BJ (cell line): ENCODE results near the gene NKD2. TPM values are rescaled to one million over a fixed set of nuclear protein-coding genes. Genes with fewer than 3 reads are reported as not detected.
"Not testable (repeated sequence)": the region's sequence is repeated elsewhere in the genome, so short reads cannot be mapped to it uniquely, and the experiment has no call there.

ENCODE experiments used
- CTCF ChIA-PET: fragments of 350-600 bp; formaldehyde crosslinking; extraction: SDS; loops from one replicate; lab custom pipeline; 2021; ENCODE audit warnings: antibody characterized with exemption, inconsistent platforms; lab: Yijun Ruan, JAX
- POLR2A ChIA-PET: fragments of 300-600 bp; sonication (Branson Sonifier 250); formaldehyde crosslinking; extraction: SDS; loops from one replicate; lab custom pipeline; 2021; ENCODE audit warnings: antibody characterized with exemption; lab: Charles Lee
- DNase-seq: peaks from one replicate; pipeline ENCODE4 v3.0.0-alpha.2; 2011; ENCODE audit warnings: low read depth
- H3K27me3 ChIP-seq: 2 replicates; pipeline ENCODE4 v1.6.0; 2011; ENCODE audit warnings: low read length; ENCODE audit not compliant: control insufficient read depth, insufficient read depth
- H3K36me3 ChIP-seq: 2 replicates; pipeline ENCODE4 v1.5.1; 2011; ENCODE audit warnings: low read length; ENCODE audit not compliant: control insufficient read depth, insufficient read depth
- H3K4me3 ChIP-seq: 2 replicates; pipeline ENCODE4 v1.5.1; 2011; ENCODE audit warnings: low read depth, mild to moderate bottlenecking, control low read depth, low read length
- CTCF ChIP-seq: IDR thresholded peaks from 2 replicates; pipeline ENCODE4 v1.5.1; 2011; ENCODE audit warnings: low read depth, mild to moderate bottlenecking, control low read depth, inconsistent platforms, low read length, moderate library complexity; ENCODE audit not compliant: insufficient read depth
- polyA plus RNA-seq: library from polyadenylated mRNA; depleted of rRNA; stranded (reverse); fragments of >200 nt; gene quantifications from 2 replicates; pipeline ENCODE4 v1.2.3, GENCODE V29; 2011

Gene NKD2
- polyA plus RNA-seq, 1 experiment, result not detected

GRCh38 chr5:1081519-1081918, 72.9 kb downstream of the NKD2 start:
- no peak for DNase-seq
- ChIA-PET POLR2A (no interaction called here), CTCF (no interaction called here)

GRCh38 chr5:1083026-1083425, 74.4 kb downstream of the NKD2 start:
- CTCF ChIA-PET, H3K4me3 ChIP-seq, H3K36me3 ChIP-seq, DNase-seq, POLR2A ChIA-PET, H3K27me3 ChIP-seq: not testable (repeated sequence)

More at GRCh38 chr5:1081519-1081918, 72.9 kb downstream of the NKD2 start:
- no peak for TF ChIP-seq CTCF
- Histone ChIP-seq H3K36me3 (peaks cover 2% of the 10 kb centered on the region), H3K27me3 (no peaks in the 10 kb centered on the region), H3K4me3 (no peak overlapping the region)

- DNase-seq, result no peak
- TF ChIP-seq CTCF, result no peak
- Histone ChIP-seq H3K4me3 (no peak overlapping the region), H3K36me3 (peaks cover 4% of the 10 kb centered on the region), H3K27me3 (no peaks in the 10 kb centered on the region)
- ChIA-PET CTCF (no interaction called here), POLR2A (no interaction called here)
Observed at GRCh38 chr5:1083823-1084605, 75.4 kb downstream of the NKD2 start.

- Histone ChIP-seq H3K36me3 (peaks cover 4% of the 10 kb centered on the region), H3K27me3 (no peaks in the 10 kb centered on the region), H3K4me3 (no peak overlapping the region)
- no peak for TF ChIP-seq CTCF
- DNase-seq, result no peak
- ChIA-PET CTCF (no interaction called here), POLR2A (no interaction called here)
Observed at GRCh38 chr5:1085391-1085790, 76.8 kb downstream of the NKD2 start.

GRCh38 chr5:1086137-1086536, 77.5 kb downstream of the NKD2 start:
- TF ChIP-seq CTCF, result no peak
- CTCF ChIA-PET, result no interaction called here
- Histone ChIP-seq H3K36me3 (peaks cover 4% of the 10 kb centered on the region), H3K4me3 (no peak overlapping the region), H3K27me3 (no peaks in the 10 kb centered on the region)
- no peak for DNase-seq
- POLR2A ChIA-PET, result no interaction called here

GRCh38 chr5:1086871-1087270, 78.3 kb downstream of the NKD2 start:
- CTCF ChIA-PET, result no interaction called here
- Histone ChIP-seq H3K36me3 (peaks cover 4% of the 10 kb centered on the region), H3K4me3 (no peak overlapping the region), H3K27me3 (no peaks in the 10 kb centered on the region)
- POLR2A ChIA-PET, result no interaction called here
- no peak for DNase-seq
- TF ChIP-seq CTCF, result no peak
